Adipocyte (in vitro differentiated cells): ENCODE data around the gene MCC.

ENCODE experiments used
- DNase-seq: peaks from one replicate; pipeline ENCODE4 v3.0.0-alpha.2; 2015; ENCODE audit warnings: low read depth
- H3K27me3 ChIP-seq: replicated peaks from 2 replicates; pipeline ENCODE4 v1.7.0; 2013; ENCODE audit warnings: mild to moderate bottlenecking, low read length, moderate library complexity; ENCODE audit not compliant: control insufficient read depth, insufficient read depth
- H3K36me3 ChIP-seq: 2 replicates; pipeline ENCODE4 v1.7.0; 2013; ENCODE audit warnings: low read length, mild to moderate bottlenecking, moderate library complexity; ENCODE audit not compliant: control insufficient read depth, insufficient read depth, severe bottlenecking
- H3K4me1 ChIP-seq: 2 replicates; pipeline ENCODE4 v1.7.0; 2013; ENCODE audit warnings: mild to moderate bottlenecking, low read length, moderate library complexity; ENCODE audit not compliant: control insufficient read depth, insufficient read depth
- H3K4me3 ChIP-seq: 2 replicates; pipeline ENCODE4 v1.7.0; 2013; ENCODE audit warnings: mild to moderate bottlenecking, low read length, moderate library complexity
- H3K9ac ChIP-seq: 2 replicates; pipeline ENCODE4 v1.7.0; 2013; ENCODE audit warnings: mild to moderate bottlenecking, low read length, moderate library complexity
- H3K9me3 ChIP-seq: 2 replicates; pipeline ENCODE4 v1.7.0; 2013; ENCODE audit warnings: mild to moderate bottlenecking, low read length, moderate library complexity; ENCODE audit not compliant: control insufficient read depth

MCC gene

GRCh38 chr5:113194125-113194524 is 294.1 kb downstream of the MCC start:
- Histone ChIP-seq H3K36me3 (no peaks in the 10 kb centered on the region), H3K9me3 (no peaks in the 10 kb centered on the region), H3K4me3 (no peak overlapping the region), H3K4me1 (peaks cover 2% of the 10 kb centered on the region), H3K27me3 (no peaks in the 10 kb centered on the region), H3K9ac (no peak overlapping the region)
- no peak for DNase-seq

- no peak for DNase-seq
- H3K4me1 ChIP-seq = no peaks in the 10 kb centered on the region
- no peaks in the 10 kb centered on the region for H3K36me3 ChIP-seq
- no peaks in the 10 kb centered on the region for H3K27me3 ChIP-seq
- no peak overlapping the region for H3K4me3 ChIP-seq
- H3K9ac ChIP-seq = no peak overlapping the region
- no peaks in the 10 kb centered on the region for H3K9me3 ChIP-seq
Observed at GRCh38 chr5:113193311-113193978, 294.8 kb downstream of the MCC start.

- Histone ChIP-seq H3K36me3 (no peaks in the 10 kb centered on the region), H3K4me1 (no peaks in the 10 kb centered on the region), H3K4me3 (no peak overlapping the region)
Observed at GRCh38 chr5:113192541-113192940, 295.7 kb downstream of the MCC start.

GRCh38 chr5:113190347-113190746 is 297.9 kb downstream of the MCC start:
- no peak overlapping the region for H3K4me3 ChIP-seq
- H3K9ac ChIP-seq = no peak overlapping the region
- no peaks in the 10 kb centered on the region for H3K36me3 ChIP-seq
- H3K27me3 ChIP-seq = no peaks in the 10 kb centered on the region
- H3K9me3 ChIP-seq = no peaks in the 10 kb centered on the region
- no peaks in the 10 kb centered on the region for H3K4me1 ChIP-seq
- DNase-seq = no peak

More at GRCh38 chr5:113192541-113192940, 295.7 kb downstream of the MCC start:
- no peaks in the 10 kb centered on the region for H3K27me3 ChIP-seq
- H3K9ac ChIP-seq = no peak overlapping the region
- no peak for DNase-seq
- H3K9me3 ChIP-seq = no peaks in the 10 kb centered on the region

- no peak for DNase-seq
- no peaks in the 10 kb centered on the region for H3K36me3 ChIP-seq
- no peak overlapping the region for H3K4me3 ChIP-seq
- no peaks in the 10 kb centered on the region for H3K9me3 ChIP-seq
- no peak overlapping the region for H3K9ac ChIP-seq
- no peaks in the 10 kb centered on the region for H3K4me1 ChIP-seq
- H3K27me3 ChIP-seq = no peaks in the 10 kb centered on the region
Observed at GRCh38 chr5:113189291-113189690, 299.0 kb downstream of the MCC start.

- H3K9me3 ChIP-seq = no peaks in the 10 kb centered on the region
- H3K4me3 ChIP-seq = no peak overlapping the region
- no peaks in the 10 kb centered on the region for H3K36me3 ChIP-seq
- no peak for DNase-seq
- H3K27me3 ChIP-seq = no peaks in the 10 kb centered on the region
- no peak overlapping the region for H3K9ac ChIP-seq
- H3K4me1 ChIP-seq = no peaks in the 10 kb centered on the region
Observed at GRCh38 chr5:113188436-113188835, 299.8 kb downstream of the MCC start.

GRCh38 chr5:113187906-113188305 is 300.3 kb downstream of the MCC start:
- H3K4me3 ChIP-seq = no peak overlapping the region
- no peaks in the 10 kb centered on the region for H3K9me3 ChIP-seq
- no peaks in the 10 kb centered on the region for H3K27me3 ChIP-seq
- no peak overlapping the region for H3K9ac ChIP-seq
- no peaks in the 10 kb centered on the region for H3K4me1 ChIP-seq
- no peak for DNase-seq
- no peaks in the 10 kb centered on the region for H3K36me3 ChIP-seq

GRCh38 chr5:113186061-113186460 is 302.2 kb downstream of the MCC start:
- no peak overlapping the region for H3K4me3 ChIP-seq
- no peaks in the 10 kb centered on the region for H3K36me3 ChIP-seq

GRCh38 chr5:113183694-113184093 is 304.6 kb downstream of the MCC start:
- Histone ChIP-seq H3K4me3 (no peak overlapping the region), H3K9me3 (no peaks in the 10 kb centered on the region), H3K9ac (no peak overlapping the region), H3K36me3 (no peaks in the 10 kb centered on the region), H3K4me1 (no peaks in the 10 kb centered on the region), H3K27me3 (no peaks in the 10 kb centered on the region)
- no peak for DNase-seq

More at GRCh38 chr5:113186061-113186460, 302.2 kb downstream of the MCC start:
- H3K27me3 ChIP-seq = no peaks in the 10 kb centered on the region
- H3K9me3 ChIP-seq = no peaks in the 10 kb centered on the region
- DNase-seq = no peak
- no peaks in the 10 kb centered on the region for H3K4me1 ChIP-seq
- H3K9ac ChIP-seq = no peak overlapping the region

GRCh38 chr5:113182658-113183344 is 305.5 kb downstream of the MCC start:
- Histone ChIP-seq H3K4me3 (no peak overlapping the region), H3K9me3 (no peaks in the 10 kb centered on the region), H3K4me1 (no peaks in the 10 kb centered on the region), H3K27me3 (no peaks in the 10 kb centered on the region), H3K36me3 (no peaks in the 10 kb centered on the region), H3K9ac (no peak overlapping the region)
- no peak for DNase-seq

- H3K4me1 ChIP-seq = no peaks in the 10 kb centered on the region
- H3K36me3 ChIP-seq = no peaks in the 10 kb centered on the region
- H3K9me3 ChIP-seq = no peaks in the 10 kb centered on the region
- no peaks in the 10 kb centered on the region for H3K27me3 ChIP-seq
- no peak for DNase-seq
- no peak overlapping the region for H3K4me3 ChIP-seq
- no peak overlapping the region for H3K9ac ChIP-seq
Observed at GRCh38 chr5:113181853-113182490, 306.3 kb downstream of the MCC start.
